Measurements from ENCODE around the gene CDH4. TPM values are rescaled to one million over a fixed set of nuclear protein-coding genes. Genes with fewer than 3 reads are reported as not detected.

The CDH4 gene
- total and polyA plus RNA-seq, 2 donors (not counting 1 experiment from before 2014, with no cell fraction given), result not detected

GRCh38 chr20:61705386-61706258 is 453.6 kb downstream of the CDH4 start:
- Histone ChIP-seq H3K27me3 (replicated peaks in 1 of 4; ENCODE audit: control extremely low read depth in 1 of 4, control insufficient read depth in 3 of 4, insufficient read depth in 4 of 4, low read length in 3 of 4) (no peaks in the 10 kb centered on the region), H3K9me3 (ENCODE audit: control extremely low read depth in 1 of 3, control insufficient read depth in 2 of 3, insufficient read depth in 1 of 3, low read length in 2 of 3) (peaks cover 0 to 34% (median 0%) of the 10 kb centered on the region in 3 donors), H3K36me3 (replicated peaks in 1 of 2; ENCODE audit: control extremely low read depth in 1 of 2, control insufficient read depth in 1 of 2, extremely low read depth in 1 of 2, insufficient read depth in 2 of 2, low read length in 1 of 2) (no peaks in the 10 kb centered on the region), H3K4me2 (replicated peaks; ENCODE audit: low read depth, low read length, poor library complexity, severe bottlenecking) (no peak overlapping the region), H2AFZ (ENCODE audit: insufficient read depth, low read depth, low read length, poor library complexity, severe bottlenecking) (no peak overlapping the region), H3K27ac (ENCODE audit: low read length in 2 of 2) (no peak overlapping the region), H3K9ac (ENCODE audit: low read length) (no peak overlapping the region), H3K79me2 (ENCODE audit: control insufficient read depth, insufficient read depth, low read length) (no peaks in the 10 kb centered on the region), H3K4me3 (ENCODE audit: control extremely low read depth in 1 of 5, extremely low read depth in 1 of 5, insufficient read depth in 1 of 5, low read depth in 2 of 5, low read length in 4 of 5) (no peak overlapping the region), H4K20me1 (ENCODE audit: control insufficient read depth, insufficient read depth, low read length, poor library complexity, severe bottlenecking) (no peaks in the 10 kb centered on the region), H3K4me1 (ENCODE audit: control insufficient read depth in 2 of 2, insufficient read depth in 2 of 2, low read length in 2 of 2) (no peaks in the 10 kb centered on the region)
- TF ChIP-seq EZH2 (IDR thresholded peaks at IDR 0.05; ENCODE audit: borderline replicate concordance, insufficient read depth, low read depth, low read length, poor library complexity, severe bottlenecking), result no peak
- TF ChIP-seq CTCF (IDR thresholded peaks at IDR 0.05), result no peak
- no peak for DNase-seq
- Mint-ChIP-seq H3K9me3 (ENCODE audit: insufficient read depth) (no peaks in the 10 kb centered on the region), H3K27ac (no peak overlapping the region), H3K4me3 (no peak overlapping the region), H3K4me1 (no peaks in the 10 kb centered on the region), H3K27me3 (no peaks in the 10 kb centered on the region)
- intact Hi-C loops (cut with micrococcal nuclease), result no loop called here
- 93% methylated on average over 22 of the region's 26 CpGs for WGBS (ENCODE audit: insufficient coverage)
- ChIA-PET POLR2A (no interaction called here), CTCF (no interaction called here)
- no peak for ATAC-seq (ENCODE audit: low read depth)

GRCh38 chr20:61706259-61706961 is 454.3 kb downstream of the CDH4 start:
- H3K27ac ChIP-seq (ENCODE audit: low read length in 2 of 2), result no peak overlapping the region
- H3K9ac ChIP-seq (ENCODE audit: low read length), result no peak overlapping the region
- no peaks in the 10 kb centered on the region for H3K27me3 ChIP-seq (replicated peaks in 1 of 4; ENCODE audit: control extremely low read depth in 1 of 4, control insufficient read depth in 3 of 4, insufficient read depth in 4 of 4, low read length in 3 of 4)
- H3K4me2 ChIP-seq (replicated peaks; ENCODE audit: low read depth, low read length, poor library complexity, severe bottlenecking), result no peak overlapping the region
- no peaks in the 10 kb centered on the region for H3K4me1 Mint-ChIP-seq
- 95% methylated on average over 29 of the region's 29 CpGs for WGBS (ENCODE audit: insufficient coverage)
- H3K4me1 ChIP-seq (ENCODE audit: control insufficient read depth in 2 of 2, insufficient read depth in 2 of 2, low read length in 2 of 2), result no peaks in the 10 kb centered on the region
- TF ChIP-seq EZH2 (IDR thresholded peaks at IDR 0.05; ENCODE audit: borderline replicate concordance, insufficient read depth, low read depth, low read length, poor library complexity, severe bottlenecking) (no peak), CTCF (IDR thresholded peaks at IDR 0.05) (no peak)
- peaks cover 6% of the 10 kb centered on the region for H3K9me3 Mint-ChIP-seq (ENCODE audit: insufficient read depth)
- H3K9me3 ChIP-seq (ENCODE audit: control extremely low read depth in 1 of 3, control insufficient read depth in 2 of 3, insufficient read depth in 1 of 3, low read length in 2 of 3), result peaks cover 0 to 32% (median 0%) of the 10 kb centered on the region in 3 donors
- ATAC-seq (ENCODE audit: low read depth) (no peak), DNase-seq (no peak)
- no peaks in the 10 kb centered on the region for H3K36me3 ChIP-seq (replicated peaks in 1 of 2; ENCODE audit: control extremely low read depth in 1 of 2, control insufficient read depth in 1 of 2, extremely low read depth in 1 of 2, insufficient read depth in 2 of 2, low read length in 1 of 2)
- no peaks in the 10 kb centered on the region for H3K27me3 Mint-ChIP-seq
- no peaks in the 10 kb centered on the region for H3K79me2 ChIP-seq (ENCODE audit: control insufficient read depth, insufficient read depth, low read length)
- POLR2A ChIA-PET, result no interaction called here
- CTCF ChIA-PET, result no interaction called here
- no peak overlapping the region for H2AFZ ChIP-seq (ENCODE audit: insufficient read depth, low read depth, low read length, poor library complexity, severe bottlenecking)
- H3K4me3 Mint-ChIP-seq, result no peak overlapping the region
- H3K27ac Mint-ChIP-seq, result no peak overlapping the region
- no peaks in the 10 kb centered on the region for H4K20me1 ChIP-seq (ENCODE audit: control insufficient read depth, insufficient read depth, low read length, poor library complexity, severe bottlenecking)
- H3K4me3 ChIP-seq (ENCODE audit: control extremely low read depth in 1 of 5, extremely low read depth in 1 of 5, insufficient read depth in 1 of 5, low read depth in 2 of 5, low read length in 4 of 5), result no peak overlapping the region
- intact Hi-C loops (cut with micrococcal nuclease), result no loop called here

Measured in B cell (primary cell).